Coronary artery (tissue), 2 donors: ENCODE results near the gene MICAL1.

Experiments used
- DNase-seq: peaks from one replicate; pipeline ENCODE4 v3.0.0-alpha.2; 2017; ENCODE audit warnings: low spot score
- H3K27ac ChIP-seq, 2 donors: fragments of 200-600 bp; sonication (generic); one replicate each; pipeline ENCODE4 v1.5.1; 2016 to 2019
- H3K4me3 ChIP-seq: fragments of 200-600 bp; sonication (generic); 2 replicates; pipeline ENCODE4 v1.5.1; 2016; ENCODE audit warnings: mild to moderate bottlenecking, moderate library complexity
- CTCF ChIP-seq: fragments of 200-600 bp; sonication (generic); IDR thresholded peaks from one replicate; pipeline ENCODE4 v1.5.1; 2019; ENCODE audit warnings: antibody characterized with exemption

MICAL1 gene

GRCh38 chr6:109493865-109494264, 38.3 kb upstream of the MICAL1 start:
- DNase-seq = no peak
- no peak overlapping the region for H3K4me3 ChIP-seq
- no peak for TF ChIP-seq CTCF
- no peak overlapping the region for H3K27ac ChIP-seq

- H3K27ac ChIP-seq = no peak overlapping the region
- TF ChIP-seq CTCF = no peak
- H3K4me3 ChIP-seq = no peak overlapping the region
- DNase-seq = no peak
Observed at GRCh38 chr6:109491207-109491938, 35.8 kb upstream of the MICAL1 start.

- DNase-seq = no peak
- no peak overlapping the region for H3K4me3 ChIP-seq
- H3K27ac ChIP-seq = no peak overlapping the region
- no peak for TF ChIP-seq CTCF
Observed at GRCh38 chr6:109490713-109491112, 35.1 kb upstream of the MICAL1 start.

- H3K27ac ChIP-seq = no peak overlapping the region
- no peak overlapping the region for H3K4me3 ChIP-seq
- DNase-seq = no peak
- TF ChIP-seq CTCF = no peak
Observed at GRCh38 chr6:109488001-109488400, 32.4 kb upstream of the MICAL1 start.

- no peak overlapping the region for H3K4me3 ChIP-seq
- TF ChIP-seq CTCF = no peak
- no peak for DNase-seq
- no peak overlapping the region for H3K27ac ChIP-seq
Observed at GRCh38 chr6:109486068-109486467, 30.5 kb upstream of the MICAL1 start.

GRCh38 chr6:109485266-109485935, 29.8 kb upstream of the MICAL1 start:
- Histone ChIP-seq H3K4me3 (no peak overlapping the region), H3K27ac (no peak overlapping the region)
- TF ChIP-seq CTCF = no peak
- no peak for DNase-seq

GRCh38 chr6:109484122-109484521, 28.6 kb upstream of the MICAL1 start:
- DNase-seq = no peak
- H3K4me3 ChIP-seq = peak overlapping the region; percentile 100
- H3K27ac ChIP-seq = peak overlapping the region; percentile 28 to 95
- no peak for TF ChIP-seq CTCF
